Stomach (tissue), 4 donors: ENCODE results near the gene SPACA9.

Experiments used
- EP300 ChIP-seq: sonication (generic); formaldehyde crosslinking; IDR thresholded peaks from one replicate; pipeline ENCODE4 v1.6.1; 2017; ENCODE audit warnings: antibody characterized with exemption
- POLR2A ChIP-seq, 4 donors: fragments of 450-650 bp; IDR thresholded peaks; one replicate each; pipeline ENCODE4 v1.6.1; 2016; ENCODE audit warnings: antibody characterized with exemption in 4 of 4, control low read depth in 2 of 4, mild to moderate bottlenecking in 1 of 4, moderate library complexity in 1 of 4

DNA sequence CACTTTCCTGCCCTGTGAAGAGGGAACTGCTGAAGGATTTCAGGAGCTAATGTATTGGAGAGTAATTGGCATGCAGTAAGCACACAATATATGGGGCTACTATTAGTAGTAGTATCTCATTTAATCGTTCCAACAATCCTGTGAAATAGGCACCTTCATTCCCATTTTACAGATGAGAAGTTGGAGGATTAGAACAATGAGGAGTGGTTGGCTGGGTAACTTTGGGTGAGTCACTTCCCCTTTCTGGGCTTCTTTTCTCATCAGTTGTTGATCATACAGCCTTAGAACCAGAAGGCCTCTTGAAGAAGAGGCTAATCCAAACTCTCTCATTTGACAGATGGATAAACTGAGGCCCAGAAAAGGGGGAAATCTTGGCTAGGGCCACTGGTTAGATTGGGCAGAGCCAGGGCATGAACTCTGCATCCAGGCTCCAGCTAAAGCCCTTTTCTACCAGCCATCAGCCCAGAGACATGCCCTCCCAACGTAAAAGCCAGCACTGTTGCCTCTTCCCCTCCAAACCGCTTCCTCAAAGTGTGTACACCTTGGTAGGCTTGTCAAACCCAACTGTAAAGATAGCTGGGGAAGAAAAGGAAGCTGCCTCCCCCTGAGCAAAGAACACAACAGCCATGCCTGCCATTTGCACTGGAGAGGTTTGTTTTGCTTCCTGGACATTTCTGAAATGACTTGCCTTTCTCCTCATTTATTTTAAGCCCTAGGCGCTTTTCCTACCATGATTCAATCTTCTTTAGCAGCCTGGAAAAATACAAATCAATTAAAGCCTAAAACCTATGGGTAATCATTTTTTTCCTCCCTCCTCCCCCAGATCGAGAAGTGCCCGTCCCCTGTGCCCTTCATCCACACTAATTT, 992 bp downstream of the SPACA9 start:
- no peak for TF ChIP-seq POLR2A (IDR thresholded peaks at IDR 0.05)
- no peak for TF ChIP-seq EP300
